Stimulated activated CD4-positive, alpha-beta T cell treated with anti-CD3 and anti-CD28 coated beads, TNF-alpha, amount 100 ng/mL, for 1 hour (primary cell): ENCODE data around the gene C5orf47.

Source experiments
- DNase-seq, 3 donors: peaks; one replicate each; pipeline ENCODE4 v3.0.0-alpha.2; 2020; ENCODE audit warnings: low read depth in 3 of 3, low spot score in 1 of 3

Gene C5orf47

GRCh38 chr5:173988554-173989431 lies at the start of gene C5orf47:
Gene C5orf47 (plus strand): TSS chr5:173989170. CDS start chr5:173989264, 94 bp downstream.
- DNase-seq: no peak

- no peak for DNase-seq
Measured at GRCh38 chr5:173940269-173940668, 48.7 kb upstream of the C5orf47 start.

- no peak for DNase-seq
Measured at GRCh38 chr5:173941102-173941501, 47.9 kb upstream of the C5orf47 start.

- no peak for DNase-seq
Measured at GRCh38 chr5:173941758-173942401, 47.1 kb upstream of the C5orf47 start.

GRCh38 chr5:173944511-173944910 lies 44.5 kb upstream of the C5orf47 start:
- DNase-seq: no peak

GRCh38 chr5:173945160-173945559 lies 43.8 kb upstream of the C5orf47 start:
- DNase-seq: no peak

- no peak for DNase-seq
Measured at GRCh38 chr5:173946323-173946722, 42.6 kb upstream of the C5orf47 start.

- no peak for DNase-seq
Measured at GRCh38 chr5:173950829-173951228, 38.1 kb upstream of the C5orf47 start.

GRCh38 chr5:173953528-173954090 lies 35.4 kb upstream of the C5orf47 start:
- no peak for DNase-seq

GRCh38 chr5:173954671-173955521 lies 34.1 kb upstream of the C5orf47 start:
- DNase-seq: no peak

GRCh38 chr5:173960986-173961385 lies 28.0 kb upstream of the C5orf47 start:
- DNase-seq: no peak

GRCh38 chr5:173961418-173961817 lies 27.6 kb upstream of the C5orf47 start:
- DNase-seq: no peak

GRCh38 chr5:173962436-173962972 lies 26.5 kb upstream of the C5orf47 start:
- no peak for DNase-seq

- DNase-seq: no peak
Measured at GRCh38 chr5:173963182-173963838, 25.7 kb upstream of the C5orf47 start.

- DNase-seq: no peak
Measured at GRCh38 chr5:173963867-173964441, 25.0 kb upstream of the C5orf47 start.

- no peak for DNase-seq
Measured at GRCh38 chr5:173964506-173964905, 24.5 kb upstream of the C5orf47 start.

- no peak for DNase-seq
Measured at GRCh38 chr5:173967241-173967640, 21.7 kb upstream of the C5orf47 start.

- DNase-seq: no peak
Measured at GRCh38 chr5:173968154-173968797, 20.7 kb upstream of the C5orf47 start.
